Measurements from ENCODE around the gene CNPY3. TPM values are rescaled to one million over a fixed set of nuclear protein-coding genes. Genes with fewer than 3 reads are reported as not detected.

The CNPY3 gene
- total RNA-seq, 1 donor from 2014 or later = 56.5 TPM

- TF ChIP-seq, protein P1, sequence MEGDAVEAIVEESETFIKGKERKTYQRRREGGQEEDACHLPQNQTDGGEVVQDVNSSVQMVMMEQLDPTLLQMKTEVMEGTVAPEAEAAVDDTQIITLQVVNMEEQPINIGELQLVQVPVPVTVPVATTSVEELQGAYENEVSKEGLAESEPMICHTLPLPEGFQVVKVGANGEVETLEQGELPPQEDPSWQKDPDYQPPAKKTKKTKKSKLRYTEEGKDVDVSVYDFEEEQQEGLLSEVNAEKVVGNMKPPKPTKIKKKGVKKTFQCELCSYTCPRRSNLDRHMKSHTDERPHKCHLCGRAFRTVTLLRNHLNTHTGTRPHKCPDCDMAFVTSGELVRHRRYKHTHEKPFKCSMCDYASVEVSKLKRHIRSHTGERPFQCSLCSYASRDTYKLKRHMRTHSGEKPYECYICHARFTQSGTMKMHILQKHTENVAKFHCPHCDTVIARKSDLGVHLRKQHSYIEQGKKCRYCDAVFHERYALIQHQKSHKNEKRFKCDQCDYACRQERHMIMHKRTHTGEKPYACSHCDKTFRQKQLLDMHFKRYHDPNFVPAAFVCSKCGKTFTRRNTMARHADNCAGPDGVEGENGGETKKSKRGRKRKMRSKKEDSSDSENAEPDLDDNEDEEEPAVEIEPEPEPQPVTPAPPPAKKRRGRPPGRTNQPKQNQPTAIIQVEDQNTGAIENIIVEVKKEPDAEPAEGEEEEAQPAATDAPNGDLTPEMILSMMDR (IDR thresholded peaks at IDR 0.05; ENCODE audit: insufficient read depth, low read length, poor library complexity, severe bottlenecking) = no peak
- peaks cover 1% of the 10 kb centered on the region for H3K36me3 ChIP-seq (ENCODE audit: control insufficient read depth, insufficient read depth, low read length)
- DNase-seq (ENCODE audit: low read depth) = no peak
- H3K27me3 ChIP-seq (ENCODE audit: control insufficient read depth, insufficient read depth, low read length) = no peaks in the 10 kb centered on the region
- no peak overlapping the region for H3K4me3 ChIP-seq (ENCODE audit: low read depth, low read length)
Observed at GRCh38 chr6:42970871-42971612, 41.8 kb downstream of the CNPY3 start.

GRCh38 chr6:42971746-42972327 is 42.6 kb downstream of the CNPY3 start:
- TF ChIP-seq, protein P1 (IDR thresholded peaks at IDR 0.05; ENCODE audit: insufficient read depth, low read length, poor library complexity, severe bottlenecking) = no peak
- H3K36me3 ChIP-seq (ENCODE audit: control insufficient read depth, insufficient read depth, low read length) = no peaks in the 10 kb centered on the region
- DNase-seq (ENCODE audit: low read depth) = no peak
- no peaks in the 10 kb centered on the region for H3K27me3 ChIP-seq (ENCODE audit: control insufficient read depth, insufficient read depth, low read length)
- no peak overlapping the region for H3K4me3 ChIP-seq (ENCODE audit: low read depth, low read length)

GRCh38 chr6:42973926-42974325 is 44.6 kb downstream of the CNPY3 start:
- DNase-seq (ENCODE audit: low read depth) = no peak
- H3K36me3 ChIP-seq (ENCODE audit: control insufficient read depth, insufficient read depth, low read length) = no peaks in the 10 kb centered on the region
- no peaks in the 10 kb centered on the region for H3K27me3 ChIP-seq (ENCODE audit: control insufficient read depth, insufficient read depth, low read length)
- H3K4me3 ChIP-seq (ENCODE audit: low read depth, low read length) = no peak overlapping the region
- TF ChIP-seq, protein P1 (IDR thresholded peaks at IDR 0.05; ENCODE audit: insufficient read depth, low read length, poor library complexity, severe bottlenecking) = no peak

DNA sequence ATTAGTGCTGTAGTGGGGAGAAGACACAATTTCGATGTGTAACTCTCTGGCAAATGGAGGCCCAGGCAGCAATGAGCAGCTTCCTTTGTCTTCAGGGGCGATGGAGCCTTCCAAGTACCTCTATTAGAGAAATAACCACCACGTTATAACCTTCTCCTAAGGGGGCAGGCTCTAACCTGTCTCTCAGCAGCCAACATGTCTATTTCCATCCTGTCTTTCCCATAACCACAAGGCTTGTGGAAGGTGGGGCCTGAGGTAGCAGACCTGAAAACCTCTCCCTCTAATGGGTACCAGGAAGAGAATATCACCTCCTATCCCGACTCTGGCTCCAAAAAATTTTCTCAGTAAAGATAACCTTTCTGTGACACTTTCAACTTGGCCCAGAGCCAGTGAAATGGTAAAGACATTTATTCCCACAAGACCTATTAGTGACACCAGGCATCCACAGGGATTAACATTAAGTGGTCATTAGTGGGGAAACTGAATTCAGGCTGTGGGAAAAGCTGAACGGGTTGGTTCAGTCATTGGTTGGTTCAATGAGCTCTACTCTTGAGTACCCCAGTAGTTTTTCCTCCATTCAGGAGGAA is 45.7 kb downstream of the CNPY3 start:
- TF ChIP-seq, protein P1 (IDR thresholded peaks at IDR 0.05; ENCODE audit: insufficient read depth, low read length, poor library complexity, severe bottlenecking) = no peak
- H3K4me3 ChIP-seq (ENCODE audit: low read depth, low read length) = no peak overlapping the region
- no peak for DNase-seq (ENCODE audit: low read depth)
- H3K36me3 ChIP-seq (ENCODE audit: control insufficient read depth, insufficient read depth, low read length) = no peaks in the 10 kb centered on the region
- no peaks in the 10 kb centered on the region for H3K27me3 ChIP-seq (ENCODE audit: control insufficient read depth, insufficient read depth, low read length)

- Histone ChIP-seq H3K36me3 (ENCODE audit: control insufficient read depth, insufficient read depth, low read length) (no peaks in the 10 kb centered on the region), H3K4me3 (ENCODE audit: low read depth, low read length) (peak overlapping the region; percentile 67), H3K27me3 (ENCODE audit: control insufficient read depth, insufficient read depth, low read length) (no peaks in the 10 kb centered on the region)
- no peak for DNase-seq (ENCODE audit: low read depth)
- TF ChIP-seq, protein P1 (IDR thresholded peaks at IDR 0.05; ENCODE audit: insufficient read depth, low read length, poor library complexity, severe bottlenecking) = no peak
Observed at GRCh38 chr6:42978487-42978838, 49.2 kb downstream of the CNPY3 start.

Measured in kidney epithelial cell (primary cell).